ENCODE measurements around the gene CSF2. TPM values are rescaled to one million over a fixed set of nuclear protein-coding genes. Genes with fewer than 3 reads are reported as not detected.

CSF2 gene
- total and polyA plus RNA-seq, 2 of the 4 experiments (the other 2 are of a cell fraction): 0.31 TPM; not detected in 1

DNA sequence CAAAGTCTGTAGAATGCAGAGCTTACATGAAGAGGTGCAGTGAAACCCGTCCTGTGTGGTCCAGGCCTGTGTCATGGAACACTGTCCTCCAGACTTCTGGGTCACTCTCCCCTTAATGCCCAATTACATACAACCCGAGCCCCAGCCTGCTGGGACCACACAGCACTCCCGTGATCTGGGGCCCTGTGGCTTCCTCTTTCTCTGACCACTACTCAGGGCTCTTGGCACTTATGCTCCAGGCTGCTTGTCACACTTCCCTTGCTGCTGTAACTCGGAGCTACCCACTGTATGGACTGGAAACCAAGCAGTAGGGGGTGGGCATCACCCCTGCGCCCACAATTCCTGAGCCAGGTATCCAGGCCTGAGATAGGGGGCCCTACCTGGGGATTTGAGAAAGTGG lies 23.5 kb upstream of the CSF2 start:
- dilution Hi-C loops (cut with HindIII; ENCODE audit: low sequenced_read_pairs, unreplicated experiment): no loop called here
- H3K9ac ChIP-seq (ENCODE audit: low read depth, low read length): no peak overlapping the region
- no peaks in the 10 kb centered on the region for H3K79me1 ChIP-seq (ENCODE audit: low read depth in 1 of 2, low read length in 2 of 2)
- H2BK120ac ChIP-seq (ENCODE audit: low read depth, low read length): no peak overlapping the region
- CTCF ChIA-PET: interaction anchor here (1.0 kb wide), 1 partner anchor 13 kb away, joined by 3 read pairs; no protein-coding TSS in a partner anchor
- H3K36me3 ChIP-seq (ENCODE audit: control insufficient read depth, insufficient read depth, low read length): no peaks in the 10 kb centered on the region
- in situ Hi-C loops (cut with MboI; ENCODE audit: low sequenced_read_pairs): no loop called here
- no peak overlapping the region for H4K5ac ChIP-seq (ENCODE audit: low read depth, low read length)
- ATAC-seq (ENCODE audit: low read depth) (no peak), DNase-seq (no peak)
- no peaks in the 10 kb centered on the region for H3K4me1 ChIP-seq (ENCODE audit: control insufficient read depth, insufficient read depth, low read length)
- H3K4me2 ChIP-seq (ENCODE audit: low read depth, low read length): no peak overlapping the region
- H2AK5ac ChIP-seq (ENCODE audit: low read depth, low read length): no peak overlapping the region
- intact Hi-C loops (cut with micrococcal nuclease): no loop called here
- no peak overlapping the region for H3K27ac ChIP-seq (ENCODE audit: insufficient read depth, low read length)
- BruUV-seq (replicated peaks): no TSS peak
- H2BK15ac ChIP-seq (ENCODE audit: low read depth, low read length): no peak overlapping the region
- H4K91ac ChIP-seq (ENCODE audit: insufficient read depth, low read depth, low read length): no peak overlapping the region
- no peak overlapping the region for H3K14ac ChIP-seq (replicated peaks; ENCODE audit: low read depth, low read length)
- H3K4ac ChIP-seq (ENCODE audit: low read depth, low read length): no peak overlapping the region
- H3K18ac ChIP-seq (ENCODE audit: low read depth, low read length): no peak overlapping the region
- peaks cover 41% of the 10 kb centered on the region for H3K27me3 ChIP-seq (ENCODE audit: control insufficient read depth, insufficient read depth, low read length)
- TF ChIP-seq, protein P1, sequence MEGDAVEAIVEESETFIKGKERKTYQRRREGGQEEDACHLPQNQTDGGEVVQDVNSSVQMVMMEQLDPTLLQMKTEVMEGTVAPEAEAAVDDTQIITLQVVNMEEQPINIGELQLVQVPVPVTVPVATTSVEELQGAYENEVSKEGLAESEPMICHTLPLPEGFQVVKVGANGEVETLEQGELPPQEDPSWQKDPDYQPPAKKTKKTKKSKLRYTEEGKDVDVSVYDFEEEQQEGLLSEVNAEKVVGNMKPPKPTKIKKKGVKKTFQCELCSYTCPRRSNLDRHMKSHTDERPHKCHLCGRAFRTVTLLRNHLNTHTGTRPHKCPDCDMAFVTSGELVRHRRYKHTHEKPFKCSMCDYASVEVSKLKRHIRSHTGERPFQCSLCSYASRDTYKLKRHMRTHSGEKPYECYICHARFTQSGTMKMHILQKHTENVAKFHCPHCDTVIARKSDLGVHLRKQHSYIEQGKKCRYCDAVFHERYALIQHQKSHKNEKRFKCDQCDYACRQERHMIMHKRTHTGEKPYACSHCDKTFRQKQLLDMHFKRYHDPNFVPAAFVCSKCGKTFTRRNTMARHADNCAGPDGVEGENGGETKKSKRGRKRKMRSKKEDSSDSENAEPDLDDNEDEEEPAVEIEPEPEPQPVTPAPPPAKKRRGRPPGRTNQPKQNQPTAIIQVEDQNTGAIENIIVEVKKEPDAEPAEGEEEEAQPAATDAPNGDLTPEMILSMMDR (conservative IDR thresholded peaks at IDR 0.05; ENCODE audit: low read depth, low read length): no peak
- TF ChIP-seq SMC3 (IDR thresholded peaks at IDR 0.05; ENCODE audit: low read depth, low read length): no peak
- TF ChIP-seq, protein P2, sequence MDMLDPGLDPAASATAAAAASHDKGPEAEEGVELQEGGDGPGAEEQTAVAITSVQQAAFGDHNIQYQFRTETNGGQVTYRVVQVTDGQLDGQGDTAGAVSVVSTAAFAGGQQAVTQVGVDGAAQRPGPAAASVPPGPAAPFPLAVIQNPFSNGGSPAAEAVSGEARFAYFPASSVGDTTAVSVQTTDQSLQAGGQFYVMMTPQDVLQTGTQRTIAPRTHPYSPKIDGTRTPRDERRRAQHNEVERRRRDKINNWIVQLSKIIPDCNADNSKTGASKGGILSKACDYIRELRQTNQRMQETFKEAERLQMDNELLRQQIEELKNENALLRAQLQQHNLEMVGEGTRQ (IDR thresholded peaks at IDR 0.05; ENCODE audit: low read depth, low read length): no peak
- no peak for TF ChIP-seq CEBPB (IDR thresholded peaks at IDR 0.05; ENCODE audit: low read depth, low read length)
- TF ChIP-seq FOS (IDR thresholded peaks at IDR 0.05; ENCODE audit: low read depth, low read length): no peak
- TF ChIP-seq MXI1 (IDR thresholded peaks at IDR 0.05; ENCODE audit: borderline replicate concordance, low read depth, low read length): no peak
- TF ChIP-seq, protein P3, sequence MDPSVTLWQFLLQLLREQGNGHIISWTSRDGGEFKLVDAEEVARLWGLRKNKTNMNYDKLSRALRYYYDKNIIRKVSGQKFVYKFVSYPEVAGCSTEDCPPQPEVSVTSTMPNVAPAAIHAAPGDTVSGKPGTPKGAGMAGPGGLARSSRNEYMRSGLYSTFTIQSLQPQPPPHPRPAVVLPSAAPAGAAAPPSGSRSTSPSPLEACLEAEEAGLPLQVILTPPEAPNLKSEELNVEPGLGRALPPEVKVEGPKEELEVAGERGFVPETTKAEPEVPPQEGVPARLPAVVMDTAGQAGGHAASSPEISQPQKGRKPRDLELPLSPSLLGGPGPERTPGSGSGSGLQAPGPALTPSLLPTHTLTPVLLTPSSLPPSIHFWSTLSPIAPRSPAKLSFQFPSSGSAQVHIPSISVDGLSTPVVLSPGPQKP (IDR thresholded peaks at IDR 0.05; ENCODE audit: borderline replicate concordance, low read depth, low read length): no peak
- TF ChIP-seq MAFK (IDR thresholded peaks at IDR 0.05; ENCODE audit: low read depth, low read length): no peak
- TF ChIP-seq POLR2A (IDR thresholded peaks at IDR 0.05; ENCODE audit: low read depth, low read length): no peak
- no peak overlapping the region for H3K4me3 ChIP-seq (ENCODE audit: insufficient read depth, low read depth, low read length)
- H3K9me3 ChIP-seq (ENCODE audit: control insufficient read depth, insufficient read depth, low read length): no peaks in the 10 kb centered on the region
- H4K8ac ChIP-seq (ENCODE audit: low read depth in 2 of 2, low read length in 2 of 2): no peak overlapping the region
- no peaks in the 10 kb centered on the region for H4K20me1 ChIP-seq (ENCODE audit: insufficient read depth, low read length)
- H3K56ac ChIP-seq (ENCODE audit: extremely low read depth, insufficient read depth, low read length): no peak overlapping the region
- no peak overlapping the region for H2BK20ac ChIP-seq (ENCODE audit: low read depth, low read length)
- WGBS, 2 experiments (ENCODE audit: extremely low coverage in 2 of 2, insufficient read length in 1 of 2): 58% methylated on average over 2 of the region's 5 CpGs; no CpG with 5 or more reads in 1 of the 2 experiments
- no peak overlapping the region for H2AFZ ChIP-seq (replicated peaks; ENCODE audit: low read length, poor library complexity)
- H3K23ac ChIP-seq (ENCODE audit: low read depth, low read length): no peak overlapping the region
- POLR2A ChIA-PET (ENCODE audit: unreplicated experiment): no interaction called here
- no peak overlapping the region for H2BK5ac ChIP-seq (ENCODE audit: low read depth, low read length, poor library complexity, severe bottlenecking)
- no peaks in the 10 kb centered on the region for H3K9me1 ChIP-seq (ENCODE audit: insufficient read depth, low read length)
- no peak overlapping the region for H2AK9ac ChIP-seq (replicated peaks; ENCODE audit: low read depth, low read length, poor library complexity)
